ENCODE data around the gene TNNT2.

TNNT2 gene

GRCh38 chr1:201310251-201310985 is 67.1 kb downstream of the TNNT2 start:
- DNase-seq: no peak

DNA sequence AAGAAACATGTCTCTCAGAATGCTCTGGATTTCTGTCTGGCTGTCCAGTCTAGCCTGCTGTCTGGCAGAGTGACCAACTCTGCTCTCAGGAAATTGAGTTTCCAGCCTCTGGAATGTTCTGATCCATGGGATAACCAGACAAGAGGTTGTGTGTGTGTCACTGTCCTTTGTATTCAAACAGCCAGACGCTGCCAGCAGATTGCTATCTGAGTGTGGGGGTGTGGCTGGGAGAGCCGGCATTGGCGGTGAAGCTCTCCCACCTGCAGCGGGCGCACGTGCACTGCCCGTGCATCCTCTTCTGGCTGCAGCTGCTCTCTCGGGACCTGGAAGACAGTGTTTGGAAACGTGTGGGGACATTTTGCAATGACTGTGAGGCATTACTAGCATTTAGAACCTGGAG is 68.1 kb downstream of the TNNT2 start:
- DNase-seq: no peak

Measured in activated CD8-positive, alpha-beta memory T cell treated with anti-CD3 and anti-CD28 coated beads for 24 hours (primary cell).